ENCODE results near the gene PTGFR.

Gene PTGFR
- 0 reads per million in 2 donors for total RNA-seq

GRCh38 chr1:78490861-78491450 is at the start of gene PTGFR:
TSS of gene PTGFR (plus strand) at chr1:78490974. CDS start at chr1:78492744, 1,770 bp downstream.
- no peak for DNase-seq

GRCh38 chr1:78441921-78442320 is 48.9 kb upstream of the PTGFR start:
- no peak for DNase-seq

GRCh38 chr1:78447086-78447485 is 43.7 kb upstream of the PTGFR start:
- DNase-seq = no peak

- DNase-seq = no peak
Measured at GRCh38 chr1:78464449-78464891, 26.3 kb upstream of the PTGFR start.

GRCh38 chr1:78465143-78465542 is 25.6 kb upstream of the PTGFR start:
- DNase-seq = no peak

GRCh38 chr1:78468521-78468920 is 22.3 kb upstream of the PTGFR start:
- no peak for DNase-seq

- DNase-seq = no peak
Measured at GRCh38 chr1:78469576-78469975, 21.2 kb upstream of the PTGFR start.

- no peak for DNase-seq
Measured at GRCh38 chr1:78471890-78472620, 18.7 kb upstream of the PTGFR start.

- no peak for DNase-seq
Measured at GRCh38 chr1:78472851-78473496, 17.8 kb upstream of the PTGFR start.

- DNase-seq = no peak
Measured at GRCh38 chr1:78474092-78474491, 16.7 kb upstream of the PTGFR start.

- DNase-seq = no peak
Measured at GRCh38 chr1:78475888-78476610, 14.7 kb upstream of the PTGFR start.

GRCh38 chr1:78483903-78484302 is 6.9 kb upstream of the PTGFR start:
- DNase-seq = no peak

- no peak for DNase-seq
Measured at GRCh38 chr1:78491451-78492071, 787 bp downstream of the PTGFR start.

- no peak for DNase-seq
Measured at GRCh38 chr1:78492386-78492950, 1.7 kb downstream of the PTGFR start.

- DNase-seq = no peak
Measured at GRCh38 chr1:78493451-78493850, 2.7 kb downstream of the PTGFR start.

- DNase-seq = no peak
Measured at GRCh38 chr1:78497201-78497600, 6.4 kb downstream of the PTGFR start.

GRCh38 chr1:78500529-78500928 is 9.8 kb downstream of the PTGFR start:
- no peak for DNase-seq

GRCh38 chr1:78501203-78501602 is 10.4 kb downstream of the PTGFR start:
- DNase-seq = no peak

GRCh38 chr1:78511334-78511733 is 20.6 kb downstream of the PTGFR start:
- DNase-seq = no peak

GRCh38 chr1:78516716-78517115 is 25.9 kb downstream of the PTGFR start:
- no peak for DNase-seq

- DNase-seq = no peak
Measured at GRCh38 chr1:78519446-78519845, 28.7 kb downstream of the PTGFR start.

- no peak for DNase-seq
Measured at GRCh38 chr1:78520216-78520615, 29.4 kb downstream of the PTGFR start.

GRCh38 chr1:78520843-78521242 is 30.1 kb downstream of the PTGFR start:
- no peak for DNase-seq
